ENCODE results near the gene ADIRF.
A peak's percentile ranks its signal among the peaks of the same experiment; 100 is the strongest.
"Not testable (repeated sequence)": the region's sequence is repeated elsewhere in the genome, so short reads cannot be mapped to it uniquely, and the experiment has no call there.

Gene ADIRF

GRCh38 chr10:86961481-86962091 lies 6.7 kb upstream of the ADIRF start:
- no peak for DNase-seq

GRCh38 chr10:86962136-86962980 lies 5.9 kb upstream of the ADIRF start:
- no peak for DNase-seq

GRCh38 chr10:86962981-86963310 lies 5.3 kb upstream of the ADIRF start:
- DNase-seq = no peak

GRCh38 chr10:86963341-86963919 lies 4.9 kb upstream of the ADIRF start:
- no peak for DNase-seq

GRCh38 chr10:86964061-86964846 lies 4.0 kb upstream of the ADIRF start:
- no peak for DNase-seq

- no peak for DNase-seq
These were observed 3.5 kb upstream of the ADIRF start for GRCh38 chr10:86964847-86965190.

- DNase-seq = no peak
These were observed 2.2 kb upstream of the ADIRF start for GRCh38 chr10:86965986-86966654.

- no peak for DNase-seq
These were observed 771 bp upstream of the ADIRF start for GRCh38 chr10:86967481-86967941.

- no peak for DNase-seq
These were observed 693 bp downstream of the ADIRF start for GRCh38 chr10:86968994-86969355.

GRCh38 chr10:86969421-86970041 lies 1.2 kb downstream of the ADIRF start:
- DNase-seq = no peak

- peak; percentile 22 for DNase-seq
These were observed 2.1 kb downstream of the ADIRF start for GRCh38 chr10:86970162-86970981.

GRCh38 chr10:86970982-86971231 lies 2.6 kb downstream of the ADIRF start:
- no peak for DNase-seq

- DNase-seq = peak; percentile 87
These were observed 3.1 kb downstream of the ADIRF start for GRCh38 chr10:86971232-86971991.

GRCh38 chr10:86972613-86973380 lies 4.5 kb downstream of the ADIRF start:
- no peak for DNase-seq

GRCh38 chr10:86974484-86974883 lies 6.2 kb downstream of the ADIRF start:
- DNase-seq = no peak

- DNase-seq = no peak
These were observed 8.2 kb downstream of the ADIRF start for GRCh38 chr10:86976362-86977056.

- not testable (repeated sequence) for DNase-seq
These were observed 10.2 kb downstream of the ADIRF start for GRCh38 chr10:86978457-86978856.

GRCh38 chr10:86979296-86979818 lies 11.1 kb downstream of the ADIRF start:
- DNase-seq = peak; percentile 26

GRCh38 chr10:86979977-86980448 lies 11.7 kb downstream of the ADIRF start:
- DNase-seq = peak; percentile 61
